ENCODE measurements around the gene IGFL3. TPM values are rescaled to one million over a fixed set of nuclear protein-coding genes. Genes with fewer than 3 reads are reported as not detected.
"Not testable (repeated sequence)": the region's sequence is repeated elsewhere in the genome, so short reads cannot be mapped to it uniquely, and the experiment has no call there.

IGFL3 gene
- total RNA-seq, 1 donor from 2014 or later = not detected

- intact Hi-C loops (cut with DNase I) = no loop called here
Observed at GRCh38 chr19:46080561-46080960, 43.9 kb downstream of the IGFL3 start.

GRCh38 chr19:46079576-46079975 lies 44.9 kb downstream of the IGFL3 start:
- no peaks in the 10 kb centered on the region for H3K4me1 ChIP-seq
- intact Hi-C loops (cut with DNase I) = no loop called here
- no peak overlapping the region for H3K4me3 ChIP-seq
- H3K9me3 ChIP-seq = peaks cover 0 to 1% of the 10 kb centered on the region in 2 donors
- no peak for DNase-seq (ENCODE audit: low spot score in 2 of 2)
- H3K27ac ChIP-seq = no peak overlapping the region
- no peaks in the 10 kb centered on the region for H3K36me3 ChIP-seq
- TF ChIP-seq, protein P1, sequence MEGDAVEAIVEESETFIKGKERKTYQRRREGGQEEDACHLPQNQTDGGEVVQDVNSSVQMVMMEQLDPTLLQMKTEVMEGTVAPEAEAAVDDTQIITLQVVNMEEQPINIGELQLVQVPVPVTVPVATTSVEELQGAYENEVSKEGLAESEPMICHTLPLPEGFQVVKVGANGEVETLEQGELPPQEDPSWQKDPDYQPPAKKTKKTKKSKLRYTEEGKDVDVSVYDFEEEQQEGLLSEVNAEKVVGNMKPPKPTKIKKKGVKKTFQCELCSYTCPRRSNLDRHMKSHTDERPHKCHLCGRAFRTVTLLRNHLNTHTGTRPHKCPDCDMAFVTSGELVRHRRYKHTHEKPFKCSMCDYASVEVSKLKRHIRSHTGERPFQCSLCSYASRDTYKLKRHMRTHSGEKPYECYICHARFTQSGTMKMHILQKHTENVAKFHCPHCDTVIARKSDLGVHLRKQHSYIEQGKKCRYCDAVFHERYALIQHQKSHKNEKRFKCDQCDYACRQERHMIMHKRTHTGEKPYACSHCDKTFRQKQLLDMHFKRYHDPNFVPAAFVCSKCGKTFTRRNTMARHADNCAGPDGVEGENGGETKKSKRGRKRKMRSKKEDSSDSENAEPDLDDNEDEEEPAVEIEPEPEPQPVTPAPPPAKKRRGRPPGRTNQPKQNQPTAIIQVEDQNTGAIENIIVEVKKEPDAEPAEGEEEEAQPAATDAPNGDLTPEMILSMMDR (IDR thresholded peaks at IDR 0.05) = no peak
- peaks cover 3% of the 10 kb centered on the region for H3K27me3 ChIP-seq

More at GRCh38 chr19:46080561-46080960, 43.9 kb downstream of the IGFL3 start:
- TF ChIP-seq, protein P1 (IDR thresholded peaks at IDR 0.05) = no peak
- no peaks in the 10 kb centered on the region for H3K4me1 ChIP-seq
- peaks cover 3% of the 10 kb centered on the region for H3K27me3 ChIP-seq
- H3K36me3 ChIP-seq = no peaks in the 10 kb centered on the region
- no peak for DNase-seq (ENCODE audit: low spot score in 2 of 2)
- H3K27ac ChIP-seq = no peak overlapping the region
- peaks cover 0 to 6% of the 10 kb centered on the region in 2 donors for H3K9me3 ChIP-seq
- H3K4me3 ChIP-seq = no peak overlapping the region

DNA sequence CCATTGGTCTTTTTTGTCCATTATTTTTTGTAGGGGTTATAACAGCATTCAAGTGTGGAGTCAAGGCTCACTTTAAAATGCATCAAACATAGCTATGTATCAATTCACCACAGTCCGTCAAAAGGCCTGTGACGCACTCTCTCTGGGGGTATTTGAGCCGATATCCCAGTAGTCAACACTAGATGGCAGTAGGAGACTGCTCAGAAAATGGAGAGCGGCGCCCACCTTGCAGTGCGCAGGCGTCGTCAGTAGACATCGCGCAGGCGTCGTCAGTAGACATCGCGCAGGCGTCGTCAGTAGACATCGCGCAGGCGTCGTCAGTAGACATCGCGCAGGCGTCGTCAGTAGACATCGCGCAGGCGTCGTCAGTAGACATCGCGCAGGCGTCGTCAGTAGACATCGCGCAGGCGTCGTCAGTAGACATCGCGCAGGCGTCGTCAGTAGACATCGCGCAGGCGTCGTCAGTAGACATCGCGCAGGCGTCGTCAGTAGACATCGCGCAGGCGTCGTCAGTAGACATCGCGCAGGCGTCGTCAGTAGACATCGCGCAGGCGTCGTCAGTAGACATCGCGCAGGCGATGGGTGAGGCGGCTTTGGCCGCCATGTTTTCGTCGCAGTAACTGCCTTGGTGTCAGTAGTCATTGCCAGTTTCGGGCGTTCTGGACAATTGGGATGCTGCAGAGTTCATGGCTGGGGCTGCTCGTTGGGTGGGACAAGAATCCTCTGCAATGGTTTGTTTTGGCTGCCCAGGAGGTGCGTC lies 45.7 kb downstream of the IGFL3 start:
- H3K27ac ChIP-seq; intact Hi-C loops (cut with DNase I); DNase-seq (ENCODE audit: low spot score in 2 of 2); H3K9me3 ChIP-seq; H3K4me1 ChIP-seq; H3K27me3 ChIP-seq; H3K4me3 ChIP-seq; H3K36me3 ChIP-seq: not testable (repeated sequence)
- TF ChIP-seq, protein P1 (IDR thresholded peaks at IDR 0.05) = peak; percentile 25 to 47 (median 30)

DNA sequence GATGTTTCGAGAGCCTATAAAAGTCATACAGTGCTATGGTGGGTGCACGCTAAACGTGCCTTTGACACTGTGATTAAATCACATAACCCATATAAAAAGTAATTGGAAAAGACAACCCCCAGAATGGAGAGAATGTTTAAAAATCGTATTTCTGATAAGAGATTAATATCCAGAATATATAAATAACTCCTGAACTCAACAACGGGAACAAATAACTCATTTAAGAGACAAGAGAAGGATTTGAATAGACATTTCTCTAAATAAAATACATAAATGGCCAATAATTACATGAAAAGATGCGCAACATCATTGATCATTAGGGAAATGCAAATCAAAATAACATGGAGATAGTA lies 46.7 kb downstream of the IGFL3 start:
- Histone ChIP-seq H3K4me3 (no peak overlapping the region), H3K9me3 (no peaks in the 10 kb centered on the region), H3K36me3 (no peaks in the 10 kb centered on the region), H3K4me1 (no peaks in the 10 kb centered on the region), H3K27me3 (peaks cover 3% of the 10 kb centered on the region), H3K27ac (no peak overlapping the region)
- intact Hi-C loops (cut with DNase I) = no loop called here
- DNase-seq (ENCODE audit: low spot score in 2 of 2) = no peak
- TF ChIP-seq, protein P1 (IDR thresholded peaks at IDR 0.05) = no peak

- H3K4me3 ChIP-seq = peak overlapping the region; percentile 2 to 7
- intact Hi-C loops (cut with DNase I) = no loop called here
- TF ChIP-seq, protein P1 (IDR thresholded peaks at IDR 0.05) = peak; percentile 21 to 41 (median 22)
- H3K4me1 ChIP-seq = no peaks in the 10 kb centered on the region
- no peaks in the 10 kb centered on the region for H3K36me3 ChIP-seq
- H3K9me3 ChIP-seq = no peaks in the 10 kb centered on the region
- H3K27me3 ChIP-seq = peaks cover 3% of the 10 kb centered on the region
- no peak overlapping the region for H3K27ac ChIP-seq
- no peak for DNase-seq (ENCODE audit: low spot score in 2 of 2)
Observed at GRCh38 chr19:46076951-46077814, 47.3 kb downstream of the IGFL3 start.

Measured in ascending aorta (tissue), 2 donors.